ENCODE measurements around the gene BCKDK. TPM values are rescaled to one million over a fixed set of nuclear protein-coding genes. Genes with fewer than 3 reads are reported as not detected.

The BCKDK gene
- total RNA-seq, 4 donors from 2014 or later = 37.9 to 53.4 (median 45.6) TPM

DNA sequence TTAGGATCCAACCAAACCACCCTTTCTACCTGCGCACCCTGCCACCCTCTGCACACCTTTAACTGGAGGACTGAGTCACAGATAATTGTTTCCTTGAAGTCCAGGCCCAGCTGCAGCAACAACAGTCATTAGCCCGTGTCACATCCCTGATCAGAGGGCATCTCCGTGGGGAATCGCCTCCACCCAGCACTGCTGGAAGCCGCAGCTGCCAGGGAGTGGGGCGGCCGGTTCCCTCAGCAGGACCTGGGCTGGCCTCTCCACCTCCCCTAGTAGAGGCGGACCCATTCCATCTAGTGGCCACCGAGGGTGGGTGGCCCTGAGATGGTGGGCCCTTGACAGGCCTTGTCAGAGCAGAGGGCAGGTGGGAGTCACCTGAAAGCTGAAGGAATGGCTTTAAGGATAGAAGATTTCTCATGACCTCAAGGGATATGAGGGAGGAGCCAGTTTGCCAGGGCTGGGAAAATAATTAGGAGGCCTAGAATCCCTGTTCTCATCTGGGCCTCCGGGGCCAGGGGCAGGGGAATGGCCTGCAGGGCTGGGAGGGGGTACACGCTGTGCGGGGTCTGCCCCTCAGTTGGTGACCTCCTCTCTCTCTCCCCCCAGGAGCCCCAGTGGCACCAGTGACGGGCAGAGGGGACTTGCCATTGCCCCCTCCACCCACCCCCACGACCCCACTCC lies 25.7 kb upstream of the BCKDK start:
- DNase-seq (ENCODE audit: low spot score in 2 of 2) = no peak
- Histone ChIP-seq H3K36me3 (peaks cover 0 to 99% (median 11%) of the 10 kb centered on the region in 3 donors), H3K27me3 (no peaks in the 10 kb centered on the region), H3K9me3 (no peaks in the 10 kb centered on the region), H3K4me3 (no peak overlapping the region), H3K4me1 (peaks cover 0 to 25% (median 0%) of the 10 kb centered on the region in 4 donors), H3K27ac (no peak overlapping the region)
- TF ChIP-seq, protein P1, sequence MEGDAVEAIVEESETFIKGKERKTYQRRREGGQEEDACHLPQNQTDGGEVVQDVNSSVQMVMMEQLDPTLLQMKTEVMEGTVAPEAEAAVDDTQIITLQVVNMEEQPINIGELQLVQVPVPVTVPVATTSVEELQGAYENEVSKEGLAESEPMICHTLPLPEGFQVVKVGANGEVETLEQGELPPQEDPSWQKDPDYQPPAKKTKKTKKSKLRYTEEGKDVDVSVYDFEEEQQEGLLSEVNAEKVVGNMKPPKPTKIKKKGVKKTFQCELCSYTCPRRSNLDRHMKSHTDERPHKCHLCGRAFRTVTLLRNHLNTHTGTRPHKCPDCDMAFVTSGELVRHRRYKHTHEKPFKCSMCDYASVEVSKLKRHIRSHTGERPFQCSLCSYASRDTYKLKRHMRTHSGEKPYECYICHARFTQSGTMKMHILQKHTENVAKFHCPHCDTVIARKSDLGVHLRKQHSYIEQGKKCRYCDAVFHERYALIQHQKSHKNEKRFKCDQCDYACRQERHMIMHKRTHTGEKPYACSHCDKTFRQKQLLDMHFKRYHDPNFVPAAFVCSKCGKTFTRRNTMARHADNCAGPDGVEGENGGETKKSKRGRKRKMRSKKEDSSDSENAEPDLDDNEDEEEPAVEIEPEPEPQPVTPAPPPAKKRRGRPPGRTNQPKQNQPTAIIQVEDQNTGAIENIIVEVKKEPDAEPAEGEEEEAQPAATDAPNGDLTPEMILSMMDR (IDR thresholded peaks at IDR 0.05) = no peak
- no peak for TF ChIP-seq POLR2A (IDR thresholded peaks at IDR 0.05)
- WGBS, 2 donors = 59 to 67% methylated on average over 9 to 14 of the region's 14 CpGs

DNA sequence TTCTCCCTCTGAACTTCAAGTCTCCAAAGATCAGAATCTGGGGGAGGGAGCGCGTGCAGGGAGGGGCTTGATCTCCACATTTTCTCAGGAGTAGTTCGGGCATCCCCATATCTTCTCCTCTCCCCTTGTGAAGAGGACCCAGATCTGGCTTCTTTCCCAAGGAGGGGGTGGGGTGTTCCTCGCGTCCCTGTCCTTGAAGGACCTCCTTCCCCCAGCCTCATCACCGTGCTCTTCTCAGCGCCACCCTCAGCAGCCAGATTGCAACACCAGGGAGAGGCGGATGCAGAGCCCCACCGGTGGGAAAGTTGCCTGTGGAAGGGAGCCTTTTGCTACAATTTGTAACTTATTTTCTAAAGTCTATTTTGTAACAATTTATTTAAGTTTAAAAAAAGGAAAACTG lies 25.1 kb upstream of the BCKDK start:
- 55 to 61% methylated on average over 7 to 9 of the region's 9 CpGs for WGBS, 2 donors

DNA sequence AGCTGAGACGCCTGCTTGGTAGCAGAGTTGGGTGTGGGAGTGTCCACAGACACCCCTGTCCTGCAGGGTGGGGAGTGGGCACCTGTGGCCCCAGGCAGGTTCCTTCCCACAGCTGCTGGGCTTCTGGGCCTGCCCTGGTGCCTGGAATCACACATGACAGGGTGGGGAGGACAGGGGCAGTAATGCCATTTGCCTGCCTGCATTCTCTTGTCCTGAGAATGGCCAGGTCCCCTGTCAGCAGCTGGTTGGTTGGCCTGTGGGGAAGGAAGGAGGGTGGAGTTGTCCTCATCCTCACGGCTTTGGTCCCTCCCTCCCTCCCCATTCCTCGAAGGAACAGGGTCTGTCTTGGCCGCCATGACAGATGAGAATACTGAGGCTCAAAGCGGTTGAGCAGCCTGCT lies 24.6 kb upstream of the BCKDK start:
- Histone ChIP-seq H3K9me3 (no peaks in the 10 kb centered on the region), H3K4me3 (no peak overlapping the region), H3K36me3 (peaks cover 0 to 99% (median 3%) of the 10 kb centered on the region in 3 donors), H3K4me1 (peaks cover 0 to 25% (median 0%) of the 10 kb centered on the region in 4 donors), H3K27me3 (no peaks in the 10 kb centered on the region), H3K27ac (no peak overlapping the region)
- WGBS, 2 donors = 54 to 73% methylated on average over 4 to 5 of the region's 5 CpGs
- TF ChIP-seq, protein P1 (IDR thresholded peaks at IDR 0.05) = no peak
- no peak for TF ChIP-seq EP300 (IDR thresholded peaks at IDR 0.05)
- no peak for TF ChIP-seq POLR2A (IDR thresholded peaks at IDR 0.05)
- no peak for DNase-seq (ENCODE audit: low spot score in 2 of 2)

More for the DNA sequence above, 25.1 kb upstream of the BCKDK start:
- Histone ChIP-seq H3K4me1 (peaks cover 0 to 25% (median 0%) of the 10 kb centered on the region in 4 donors), H3K36me3 (peaks cover 0 to 99% (median 6%) of the 10 kb centered on the region in 3 donors), H3K27ac (no peak overlapping the region), H3K4me3 (no peak overlapping the region), H3K27me3 (no peaks in the 10 kb centered on the region), H3K9me3 (no peaks in the 10 kb centered on the region)
- TF ChIP-seq, protein P1 (IDR thresholded peaks at IDR 0.05) = no peak
- TF ChIP-seq POLR2A (IDR thresholded peaks at IDR 0.05) = no peak
- TF ChIP-seq EP300 (IDR thresholded peaks at IDR 0.05) = no peak
- no peak for DNase-seq (ENCODE audit: low spot score in 2 of 2)

DNA sequence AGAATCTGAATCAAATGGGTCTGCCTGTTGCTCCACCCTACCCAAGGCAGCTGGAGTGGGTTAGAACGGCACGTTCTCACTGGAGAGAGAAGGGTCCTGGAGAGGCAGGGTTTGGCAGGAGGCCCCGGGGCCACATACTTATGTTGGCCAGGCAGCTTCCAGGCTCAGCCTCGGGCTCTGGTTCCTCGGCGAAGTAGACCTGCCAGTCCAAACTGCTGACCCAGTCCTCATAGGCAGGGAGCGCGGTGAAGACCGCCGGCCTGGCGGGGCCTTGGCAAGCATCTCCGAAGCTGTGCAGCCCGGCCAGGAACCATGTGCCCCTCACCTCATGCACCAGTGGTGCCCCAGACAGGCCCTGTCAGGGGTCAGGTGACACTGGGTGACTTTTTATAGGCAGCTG lies 24.2 kb upstream of the BCKDK start:
- H3K9me3 ChIP-seq = no peaks in the 10 kb centered on the region
- no peak overlapping the region for H3K4me3 ChIP-seq
- no peak for DNase-seq (ENCODE audit: low spot score in 2 of 2)
- no peak overlapping the region for H3K27ac ChIP-seq
- H3K36me3 ChIP-seq = peaks cover 0 to 99% (median 0%) of the 10 kb centered on the region in 3 donors
- TF ChIP-seq POLR2A (IDR thresholded peaks at IDR 0.05) (no peak), EP300 (IDR thresholded peaks at IDR 0.05) (no peak)
- TF ChIP-seq, protein P1 (IDR thresholded peaks at IDR 0.05) = no peak
- WGBS, 2 donors = 58 to 85% methylated on average over 2 to 13 of the region's 13 CpGs
- H3K27me3 ChIP-seq = no peaks in the 10 kb centered on the region
- peaks cover 0 to 25% (median 0%) of the 10 kb centered on the region in 4 donors for H3K4me1 ChIP-seq

DNA sequence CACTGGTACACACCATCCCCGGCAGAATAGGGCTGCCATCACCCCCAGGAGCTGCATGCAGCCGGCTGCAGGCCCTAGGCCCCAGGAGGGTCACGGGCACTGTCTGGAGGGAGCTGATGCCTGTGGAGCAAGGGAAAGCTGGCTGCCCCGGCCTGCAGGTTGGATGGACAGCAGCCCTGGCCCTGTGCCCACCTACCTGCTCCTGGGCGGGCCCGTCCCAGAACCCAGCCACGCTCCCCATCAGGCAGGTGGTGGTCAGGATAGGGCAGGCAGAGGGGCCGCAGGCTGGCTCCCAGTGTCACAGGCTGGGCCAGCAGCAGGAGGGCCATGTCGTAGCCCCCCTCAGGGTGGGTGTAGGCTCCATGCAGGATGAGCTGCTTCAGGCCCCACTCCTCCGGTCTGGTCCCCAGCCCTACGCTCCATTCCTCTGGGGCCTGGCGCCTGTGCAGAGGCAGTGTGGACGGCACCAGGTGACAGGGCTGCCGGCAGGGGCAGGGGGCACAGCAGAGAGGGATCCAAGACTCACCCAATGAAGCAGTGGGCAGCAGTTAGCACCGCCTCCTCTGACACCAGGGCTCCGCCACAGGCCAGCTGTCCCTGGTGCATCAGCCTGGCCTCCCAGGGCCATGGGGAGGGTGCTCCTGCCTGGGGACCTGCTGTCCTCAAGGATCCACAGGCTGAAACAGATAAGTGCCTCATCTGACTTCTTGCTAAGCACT lies 23.4 kb upstream of the BCKDK start:
- TF ChIP-seq, protein P1 (IDR thresholded peaks at IDR 0.05) = no peak
- TF ChIP-seq POLR2A (IDR thresholded peaks at IDR 0.05) = no peak
- TF ChIP-seq EP300 (IDR thresholded peaks at IDR 0.05) = no peak
- H3K36me3 ChIP-seq = peaks cover 0 to 99% (median 0%) of the 10 kb centered on the region in 3 donors
- H3K27me3 ChIP-seq = no peaks in the 10 kb centered on the region
- DNase-seq (ENCODE audit: low spot score in 2 of 2) = no peak
- no peak overlapping the region for H3K27ac ChIP-seq
- H3K4me1 ChIP-seq = peaks cover 0 to 25% (median 0%) of the 10 kb centered on the region in 4 donors
- H3K4me3 ChIP-seq = no peak overlapping the region
- 73 to 74% methylated on average over 4 to 12 of the region's 16 CpGs for WGBS, 2 donors
- no peaks in the 10 kb centered on the region for H3K9me3 ChIP-seq

All from tibial nerve (tissue), 4 donors.